CD4-positive, alpha-beta T cell treated with Interleukin-15 for 4 hours (primary cell): ENCODE measurements around the gene LIG1.
"Not testable (repeated sequence)": the region's sequence is repeated elsewhere in the genome, so short reads cannot be mapped to it uniquely, and the experiment has no call there.

Experiments
- DNase-seq: peaks from one replicate; pipeline ENCODE4 v3.0.0-alpha.2; 2020; ENCODE audit warnings: low spot score

Gene LIG1

DNA sequence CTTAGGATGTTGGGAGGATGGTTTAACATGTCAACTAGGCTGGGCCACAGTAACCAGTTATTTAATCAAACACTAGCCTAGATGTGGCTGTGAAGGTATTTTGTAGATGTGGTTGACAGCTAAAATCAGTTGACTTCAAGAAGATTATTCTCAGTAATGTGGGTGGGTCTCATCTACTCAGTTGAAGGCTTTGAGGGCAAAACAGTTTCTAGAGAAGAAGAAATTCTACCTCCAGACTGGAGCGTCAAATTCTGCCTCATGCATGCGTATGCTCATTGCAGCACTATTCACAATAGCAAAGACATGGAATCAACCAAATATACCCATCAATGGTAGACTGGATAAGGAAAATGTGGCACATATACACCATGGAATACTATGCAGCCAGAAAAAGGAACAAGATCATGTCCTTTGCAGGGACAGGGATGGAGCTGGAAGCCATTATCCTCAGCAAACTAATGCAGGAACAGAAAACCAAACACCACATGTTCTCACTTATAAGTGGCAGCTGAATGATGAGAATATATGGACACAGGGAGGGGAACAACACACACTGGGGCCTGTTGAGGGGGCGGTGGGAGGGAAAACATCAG, 99.9 kb downstream of the LIG1 start:
- not testable (repeated sequence) for DNase-seq

DNA sequence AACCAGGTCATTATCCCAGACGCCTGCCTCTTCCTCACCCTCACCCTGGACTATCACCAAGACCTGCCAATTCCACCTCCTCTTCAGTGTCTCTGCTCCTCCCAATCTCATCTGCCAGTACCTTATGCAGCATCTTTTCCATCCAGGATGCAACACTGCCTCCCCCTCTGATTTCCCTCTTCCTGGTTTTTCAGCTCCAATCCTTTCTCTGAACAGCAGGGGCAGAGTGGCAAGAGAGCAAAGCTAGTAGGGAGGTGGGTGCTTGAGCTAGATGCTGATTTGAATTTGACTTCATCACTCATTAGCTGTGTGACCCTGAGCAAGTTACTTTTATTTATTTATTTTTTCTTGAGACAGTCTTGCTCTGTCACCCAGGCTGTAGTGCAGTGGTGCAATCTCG, 100.7 kb downstream of the LIG1 start:
- DNase-seq: no peak
